ENCODE measurements around the gene ACSF3. TPM values are rescaled to one million over a fixed set of nuclear protein-coding genes. Genes with fewer than 3 reads are reported as not detected.

The ACSF3 gene
- total and polyA plus RNA-seq, 2 donors: 47.2 to 97.2 TPM

Other genes starting within 250 kb of the ACSF3 start
- gene GALNS, start 236.9 kb upstream of the ACSF3 start, total RNA-seq: 4.8 TPM
- 23.9 TPM for gene GALNS, start 236.9 kb upstream of the ACSF3 start, polyA plus RNA-seq
- 54.1 TPM for gene TRAPPC2L, start 236.7 kb upstream of the ACSF3 start, total RNA-seq
- 49.1 TPM for gene TRAPPC2L, start 236.7 kb upstream of the ACSF3 start, polyA plus RNA-seq
- 0.09 TPM for gene PABPN1L, start 227.2 kb upstream of the ACSF3 start, total RNA-seq
- 0.34 TPM for gene PABPN1L, start 227.2 kb upstream of the ACSF3 start, polyA plus RNA-seq
- 11.2 TPM for gene CBFA2T3, start 116.6 kb upstream of the ACSF3 start, total RNA-seq
- 19.1 TPM for gene CBFA2T3, start 116.6 kb upstream of the ACSF3 start, polyA plus RNA-seq
- gene CDH15, start 77.9 kb downstream of the ACSF3 start, total RNA-seq: 0.19 TPM
- gene CDH15, start 77.9 kb downstream of the ACSF3 start, polyA plus RNA-seq: 0.23 TPM
- 0.33 TPM for gene SLC22A31, start 106.7 kb downstream of the ACSF3 start, total RNA-seq
- 0.94 TPM for gene SLC22A31, start 106.7 kb downstream of the ACSF3 start, polyA plus RNA-seq
- 2.9 TPM for gene ZNF778, start 123.9 kb downstream of the ACSF3 start, total RNA-seq
- 2.4 TPM for gene ZNF778, start 123.9 kb downstream of the ACSF3 start, polyA plus RNA-seq

Data from thymus (tissue), 2 donors.